GM12878 (cell line): ENCODE results near the gene CDCA5. TPM values are rescaled to one million over a fixed set of nuclear protein-coding genes. Genes with fewer than 3 reads are reported as not detected.

Experiments
- ATF7 ChIP-seq: fragments of 450-650 bp; IDR thresholded peaks from 2 replicates; pipeline ENCODE4 v1.6.1; 2016; ENCODE audit warnings: low read depth, mild to moderate bottlenecking
- IKZF2 ChIP-seq, 2 experiments: fragments of 450-650 bp; IDR thresholded peaks; 2 replicates each; pipeline ENCODE4 v1.6.1; 2017; ENCODE audit warnings: mild to moderate bottlenecking in 2 of 2, moderate library complexity in 2 of 2
- MEF2A ChIP-seq: IDR thresholded peaks from 2 replicates; pipeline ENCODE4 v1.6.1; 2011; ENCODE audit warnings: low read depth, mild to moderate bottlenecking, low read length, moderate library complexity; ENCODE audit not compliant: insufficient read depth
- MEF2B ChIP-seq: fragments of 450-650 bp; IDR thresholded peaks from 2 replicates; pipeline ENCODE4 v1.6.1; 2018; ENCODE audit warnings: mild to moderate bottlenecking, moderate library complexity; ENCODE audit not compliant: partially characterized antibody, poor library complexity, severe bottlenecking
- MTA2 ChIP-seq: fragments of 450-650 bp; IDR thresholded peaks from 2 replicates; pipeline ENCODE4 v1.6.1; 2016; ENCODE audit warnings: low read depth, mild to moderate bottlenecking, moderate library complexity
- MTA3 ChIP-seq: IDR thresholded peaks from 2 replicates; pipeline ENCODE4 v1.6.1; 2012; ENCODE audit warnings: low read length, inconsistent platforms, borderline replicate concordance
- POU2F2 ChIP-seq: IDR thresholded peaks from 3 replicates; pipeline ENCODE4 v1.6.1; 2011; ENCODE audit warnings: low read depth, mild to moderate bottlenecking, low read length, borderline replicate concordance
- TCF3 ChIP-seq: IDR thresholded peaks from 2 replicates; pipeline ENCODE4 v1.6.1; 2012; ENCODE audit warnings: low read depth, mild to moderate bottlenecking, low read length, borderline replicate concordance; ENCODE audit not compliant: insufficient read depth
- polyA plus RNA-seq, 11 experiments: library from polyadenylated mRNA; depleted of rRNA in 4 of 11; unstranded in 6 of 11; stranded (reverse) in 5 of 11; fragments of >200 nt; fragmentation: Nextera tagmentation in 4 of 11; fragmentation: Illumina TruSeq in 1 of 11; extraction: Ambion mirVana in 4 of 11; extraction: Trizol in 1 of 11; gene quantifications; 1 replicate in 1 of 11; 2 replicates in 10 of 11; pipeline versions ENCODE4 v1.2.1 to v1.2.3, GENCODE V29; 2011 to 2016; ENCODE audit warnings: inconsistent platforms in 2 of 11, missing spikeins in 2 of 11, low read depth in 1 of 11
- total RNA-seq, 4 experiments: library from RNA; depleted of rRNA in 3 of 4; stranded (reverse); fragments of >200 nt in 3 of 4; fragmentation: Illumina TruSeq in 1 of 4; extraction: Trizol in 1 of 4; gene quantifications; 2 replicates each; pipeline versions ENCODE4 v1.2.1 to v1.2.3, GENCODE V29; 2013 to 2021
- TF ChIP-seq, protein P1 (sequence below): fragments of 450-650 bp; formaldehyde crosslinking; IDR thresholded peaks from 2 replicates; pipeline ENCODE4 v1.4.0; 2022; ENCODE audit warnings: mild to moderate bottlenecking, moderate library complexity
- TF ChIP-seq, protein P2 (sequence below): fragments of 450-650 bp; IDR thresholded peaks from 2 replicates; pipeline ENCODE4 v1.6.1; 2016; ENCODE audit warnings: mild to moderate bottlenecking, moderate library complexity, borderline replicate concordance

The CDCA5 gene
- total and polyA plus RNA-seq, 10 of the 15 experiments (the other 5 are each of a cell fraction or from before 2014, with no cell fraction given): 21.2 to 107 (median 64.9) TPM

DNA sequence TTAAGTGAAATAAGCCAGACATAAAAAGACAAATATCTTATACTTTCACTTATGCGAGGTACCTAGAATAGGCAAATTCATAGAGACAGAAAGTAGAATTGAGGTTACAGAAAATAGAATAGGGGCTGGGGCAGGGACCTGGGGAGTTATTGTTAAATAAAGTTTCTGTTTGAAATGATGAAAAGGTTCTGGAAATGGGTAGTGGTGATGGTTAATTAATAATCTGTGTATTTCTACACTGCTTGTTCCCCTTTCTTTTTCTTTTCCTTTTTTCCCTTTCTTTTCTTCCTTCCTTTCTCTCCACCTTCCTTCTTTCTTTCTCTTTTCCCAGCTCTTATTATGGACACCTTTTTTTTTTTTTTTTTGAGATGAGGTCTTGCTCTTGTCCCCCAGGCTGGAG lies 28.3 kb downstream of the CDCA5 start (continued):
- TF ChIP-seq MEF2A: 0 out of 2 replicates have a peak, but pooled peaks have one; percentile 17
- no peak for TF ChIP-seq TCF3
- TF ChIP-seq MTA3: 0 out of 2 replicates have a peak, but pooled peaks have one; percentile 30
- TF ChIP-seq POU2F2: 0 out of 3 replicates have a peak, but pooled peaks have one; percentile 18
- TF ChIP-seq ATF7: no peak; the same call in 1 of the 2 replicates
- TF ChIP-seq IKZF2 (IDR thresholded peaks at IDR 0.05): peak; percentile 80 to 84
- TF ChIP-seq, protein P1, sequence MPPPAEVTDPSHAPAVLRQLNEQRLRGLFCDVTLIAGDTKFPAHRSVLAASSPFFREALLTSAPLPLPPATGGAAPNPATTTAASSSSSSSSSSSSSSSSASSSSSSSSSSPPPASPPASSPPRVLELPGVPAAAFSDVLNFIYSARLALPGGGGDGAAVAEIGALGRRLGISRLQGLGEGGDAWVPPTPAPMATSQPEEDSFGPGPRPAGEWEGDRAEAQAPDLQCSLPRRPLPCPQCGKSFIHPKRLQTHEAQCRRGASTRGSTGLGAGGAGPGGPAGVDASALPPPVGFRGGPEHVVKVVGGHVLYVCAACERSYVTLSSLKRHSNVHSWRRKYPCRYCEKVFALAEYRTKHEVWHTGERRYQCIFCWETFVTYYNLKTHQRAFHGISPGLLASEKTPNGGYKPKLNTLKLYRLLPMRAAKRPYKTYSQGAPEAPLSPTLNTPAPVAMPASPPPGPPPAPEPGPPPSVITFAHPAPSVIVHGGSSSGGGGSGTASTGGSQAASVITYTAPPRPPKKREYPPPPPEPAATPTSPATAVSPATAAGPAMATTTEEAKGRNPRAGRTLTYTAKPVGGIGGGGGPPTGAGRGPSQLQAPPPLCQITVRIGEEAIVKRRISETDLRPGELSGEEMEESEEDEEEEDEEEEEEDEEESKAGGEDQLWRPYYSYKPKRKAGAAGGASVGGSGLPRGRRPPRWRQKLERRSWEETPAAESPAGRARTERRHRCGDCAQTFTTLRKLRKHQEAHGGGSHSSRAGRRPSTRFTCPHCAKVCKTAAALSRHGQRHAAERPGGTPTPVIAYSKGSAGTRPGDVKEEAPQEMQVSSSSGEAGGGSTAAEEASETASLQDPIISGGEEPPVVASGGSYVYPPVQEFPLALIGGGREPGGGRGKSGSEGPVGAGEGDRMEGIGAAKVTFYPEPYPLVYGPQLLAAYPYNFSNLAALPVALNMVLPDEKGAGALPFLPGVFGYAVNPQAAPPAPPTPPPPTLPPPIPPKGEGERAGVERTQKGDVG (CRISPR knock-in tag): no peak
- peak; percentile 70; the same call in 1 of the 2 replicates for TF ChIP-seq MTA2
- TF ChIP-seq, protein P2, sequence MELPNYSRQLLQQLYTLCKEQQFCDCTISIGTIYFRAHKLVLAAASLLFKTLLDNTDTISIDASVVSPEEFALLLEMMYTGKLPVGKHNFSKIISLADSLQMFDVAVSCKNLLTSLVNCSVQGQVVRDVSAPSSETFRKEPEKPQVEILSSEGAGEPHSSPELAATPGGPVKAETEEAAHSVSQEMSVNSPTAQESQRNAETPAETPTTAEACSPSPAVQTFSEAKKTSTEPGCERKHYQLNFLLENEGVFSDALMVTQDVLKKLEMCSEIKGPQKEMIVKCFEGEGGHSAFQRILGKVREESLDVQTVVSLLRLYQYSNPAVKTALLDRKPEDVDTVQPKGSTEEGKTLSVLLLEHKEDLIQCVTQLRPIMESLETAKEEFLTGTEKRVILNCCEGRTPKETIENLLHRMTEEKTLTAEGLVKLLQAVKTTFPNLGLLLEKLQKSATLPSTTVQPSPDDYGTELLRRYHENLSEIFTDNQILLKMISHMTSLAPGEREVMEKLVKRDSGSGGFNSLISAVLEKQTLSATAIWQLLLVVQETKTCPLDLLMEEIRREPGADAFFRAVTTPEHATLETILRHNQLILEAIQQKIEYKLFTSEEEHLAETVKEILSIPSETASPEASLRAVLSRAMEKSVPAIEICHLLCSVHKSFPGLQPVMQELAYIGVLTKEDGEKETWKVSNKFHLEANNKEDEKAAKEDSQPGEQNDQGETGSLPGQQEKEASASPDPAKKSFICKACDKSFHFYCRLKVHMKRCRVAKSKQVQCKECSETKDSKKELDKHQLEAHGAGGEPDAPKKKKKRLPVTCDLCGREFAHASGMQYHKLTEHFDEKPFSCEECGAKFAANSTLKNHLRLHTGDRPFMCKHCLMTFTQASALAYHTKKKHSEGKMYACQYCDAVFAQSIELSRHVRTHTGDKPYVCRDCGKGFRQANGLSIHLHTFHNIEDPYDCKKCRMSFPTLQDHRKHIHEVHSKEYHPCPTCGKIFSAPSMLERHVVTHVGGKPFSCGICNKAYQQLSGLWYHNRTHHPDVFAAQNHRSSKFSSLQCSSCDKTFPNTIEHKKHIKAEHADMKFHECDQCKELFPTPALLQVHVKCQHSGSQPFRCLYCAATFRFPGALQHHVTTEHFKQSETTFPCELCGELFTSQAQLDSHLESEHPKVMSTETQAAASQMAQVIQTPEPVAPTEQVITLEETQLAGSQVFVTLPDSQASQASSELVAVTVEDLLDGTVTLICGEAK: peak; percentile 95
- peak; percentile 35 for TF ChIP-seq MEF2B
